Measurements from ENCODE around the gene NLN.
"Not testable (repeated sequence)": the region's sequence is repeated elsewhere in the genome, so short reads cannot be mapped to it uniquely, and the experiment has no call there.

NLN gene

DNA sequence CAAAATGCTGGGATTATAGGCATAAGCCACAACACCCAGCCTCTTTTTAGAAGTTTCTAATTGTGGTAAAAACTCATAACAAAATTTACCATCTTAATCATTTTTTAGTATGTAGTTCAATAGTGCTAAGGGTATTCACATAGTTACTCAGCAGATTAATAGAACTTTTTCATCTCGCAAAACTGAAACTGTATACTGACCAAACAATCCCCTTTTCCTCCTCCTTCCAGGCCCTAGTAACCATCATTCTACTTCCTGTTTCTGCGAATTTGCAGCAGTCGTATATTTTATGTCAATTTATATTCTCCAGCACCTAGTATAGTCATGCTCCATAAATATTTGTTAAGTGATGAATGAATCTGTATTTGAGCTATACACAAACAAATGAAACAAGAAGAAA is 118.1 kb downstream of the NLN start:
- FAIRE-seq (no peak), DNase-seq (ENCODE audit: insufficient read length) (no peak)
- TF ChIP-seq TAF1 (IDR thresholded peaks at IDR 0.05; ENCODE audit: borderline replicate concordance, low read depth, low read length) (no peak), POLR2A (IDR thresholded peaks at IDR 0.05; ENCODE audit: low read depth, low read length) (no peak), POLR2AphosphoS5 (IDR thresholded peaks at IDR 0.05; ENCODE audit: low read depth, low read length) (no peak)

DNA sequence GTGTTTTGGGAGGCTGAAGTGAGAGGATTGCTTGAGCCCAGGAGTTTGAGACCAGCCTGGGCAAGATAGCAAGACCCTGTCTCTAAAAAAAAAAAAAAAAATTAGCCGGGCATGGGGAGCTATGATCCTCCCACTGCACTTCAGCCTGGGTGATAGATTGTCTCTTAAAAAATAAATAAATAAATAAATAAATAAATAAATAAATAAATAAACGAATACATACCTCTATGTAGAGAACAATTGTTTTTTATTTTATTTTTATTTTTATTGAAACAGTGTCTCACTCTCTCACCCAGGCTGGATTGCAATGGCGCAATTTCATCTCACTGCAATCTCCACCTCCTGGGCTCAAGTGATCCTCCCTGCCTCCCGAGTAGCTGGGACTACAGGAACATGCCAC is 122.8 kb downstream of the NLN start:
- not testable (repeated sequence) for DNase-seq (ENCODE audit: insufficient read length); FAIRE-seq

DNA sequence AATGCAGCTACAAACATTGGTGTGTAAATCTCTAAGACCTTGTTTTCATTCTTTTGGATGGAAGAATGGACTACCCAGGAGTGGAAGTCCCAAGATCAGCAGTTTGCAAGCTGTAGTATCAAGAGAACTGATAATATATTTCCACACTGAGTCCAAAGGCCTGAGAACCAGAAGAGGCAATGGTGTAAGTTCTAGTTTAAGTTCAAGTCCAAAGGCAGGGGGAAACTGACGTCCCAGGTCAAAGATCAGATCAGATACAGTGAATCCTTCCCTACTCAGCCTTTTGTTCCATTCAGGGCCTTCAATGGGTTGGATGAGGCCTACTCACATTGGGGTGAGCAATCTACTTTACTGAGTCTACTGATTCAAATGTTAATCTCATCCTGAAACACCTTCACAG is 124.1 kb downstream of the NLN start:
- FAIRE-seq = no peak
- no peak for DNase-seq (ENCODE audit: insufficient read length)
- no peak for TF ChIP-seq POLR2A (IDR thresholded peaks at IDR 0.05; ENCODE audit: low read depth, low read length)

DNA sequence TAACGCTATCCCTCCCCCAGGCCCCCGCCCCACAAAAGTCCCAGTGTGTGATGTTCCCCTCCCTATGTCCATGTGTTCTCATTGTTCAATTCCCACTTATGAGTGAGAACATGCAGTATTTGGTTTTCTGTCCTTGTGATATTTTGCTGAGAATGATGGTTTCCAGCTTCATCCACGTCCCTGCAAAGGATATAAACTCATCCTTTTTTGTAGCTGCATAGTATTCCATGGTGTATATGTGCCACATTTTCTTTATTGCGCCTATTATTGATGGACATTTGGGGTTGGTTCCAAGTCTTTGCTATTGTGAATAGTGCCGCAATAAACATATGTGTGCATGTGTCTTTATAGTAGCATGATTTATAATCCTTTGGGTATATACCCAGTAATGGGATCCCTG is 125.0 kb downstream of the NLN start:
- DNase-seq (ENCODE audit: insufficient read length); FAIRE-seq: not testable (repeated sequence)

DNA sequence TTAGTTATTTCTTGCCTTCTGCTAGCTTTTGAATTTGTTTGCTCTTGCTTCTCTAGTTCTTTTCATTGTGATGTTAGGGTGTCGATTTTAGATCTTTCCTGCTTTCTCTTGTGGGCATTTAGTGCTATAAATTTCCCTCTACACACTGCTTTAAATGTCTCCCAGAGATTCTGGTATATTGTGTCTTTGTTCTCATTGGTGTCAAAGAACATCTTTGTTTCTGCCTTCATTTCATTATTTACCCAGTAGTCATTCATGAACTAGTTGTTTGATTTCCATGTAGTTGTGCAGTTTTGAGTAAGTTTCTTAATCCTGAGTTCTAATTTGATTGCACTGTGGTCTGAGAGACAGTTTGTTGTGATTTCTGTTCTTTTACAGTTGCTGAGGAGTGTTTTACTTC is 127.9 kb downstream of the NLN start:
- not testable (repeated sequence) for DNase-seq (ENCODE audit: insufficient read length); FAIRE-seq

DNA sequence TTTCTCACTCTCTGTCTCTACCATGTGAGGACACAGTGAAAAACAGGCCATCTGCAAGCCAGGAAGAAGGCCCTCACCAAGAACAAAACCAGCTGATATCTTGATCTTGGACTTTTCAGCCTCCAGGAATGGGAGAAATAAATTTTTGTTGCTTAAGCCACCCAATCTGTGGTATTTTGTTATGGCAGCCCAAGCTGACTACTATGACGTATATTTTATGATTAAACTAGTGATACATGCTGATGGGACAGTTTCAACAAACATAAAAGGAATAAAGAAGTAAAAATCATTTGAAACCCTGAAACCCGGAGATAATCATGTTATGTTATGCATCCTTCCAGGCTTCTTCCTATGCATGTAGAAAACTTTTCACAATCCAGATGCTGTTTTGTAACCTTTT is 132.9 kb downstream of the NLN start:
- TF ChIP-seq TAF1 (IDR thresholded peaks at IDR 0.05; ENCODE audit: borderline replicate concordance, low read depth, low read length) = no peak
- no peak for TF ChIP-seq POLR2A (IDR thresholded peaks at IDR 0.05; ENCODE audit: low read depth, low read length)
- no peak for TF ChIP-seq POLR2AphosphoS5 (IDR thresholded peaks at IDR 0.05; ENCODE audit: low read depth, low read length)
- DNase-seq (ENCODE audit: insufficient read length) = no peak
- FAIRE-seq = no peak

DNA sequence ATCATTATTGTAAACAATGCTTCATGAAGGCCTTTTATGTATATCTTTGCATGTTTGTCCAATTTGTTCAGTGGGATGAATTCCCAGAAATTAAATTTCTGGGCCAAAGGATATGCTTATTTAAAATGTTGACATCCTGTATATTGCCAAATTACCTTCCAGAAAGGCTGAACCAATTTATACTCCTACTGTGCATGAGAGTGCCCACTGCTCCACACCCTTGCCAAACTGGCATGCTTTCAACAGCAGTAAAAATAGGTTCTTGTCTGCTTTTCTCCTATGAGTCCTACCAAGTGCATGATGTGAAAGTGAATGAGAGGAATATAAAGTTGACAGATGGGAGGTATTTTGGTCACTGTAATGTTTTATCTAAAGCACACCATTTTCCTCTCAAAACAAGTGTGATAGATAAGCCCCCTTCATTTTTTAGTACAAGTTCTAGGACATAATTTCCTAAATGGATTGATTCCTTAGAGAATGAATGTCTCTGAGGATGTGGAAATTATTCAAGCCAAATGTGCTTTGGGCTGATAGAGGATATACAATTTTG is 133.8 kb downstream of the NLN start:
- FAIRE-seq (no peak), DNase-seq (ENCODE audit: insufficient read length) (no peak)

DNA sequence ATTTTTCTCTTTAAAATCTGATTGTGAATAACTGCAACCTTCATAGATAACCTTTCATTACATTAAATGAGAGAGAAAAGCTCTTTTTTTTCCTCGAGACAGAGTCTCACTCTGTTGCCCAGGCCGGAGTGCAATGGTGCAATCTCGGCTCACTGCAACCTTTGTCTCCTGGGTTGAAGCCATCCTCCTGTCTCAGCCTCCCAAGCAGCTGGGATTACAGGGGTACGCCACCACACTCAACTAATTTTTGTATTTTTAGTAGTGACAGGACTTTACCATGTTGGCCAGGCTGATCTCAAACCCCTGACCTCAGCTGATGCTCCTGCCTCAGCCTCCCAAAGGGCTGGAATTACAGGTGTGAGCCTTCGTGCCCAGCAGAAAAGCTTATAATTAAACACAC is 134.5 kb downstream of the NLN start:
- DNase-seq (ENCODE audit: insufficient read length) (no peak), FAIRE-seq (no peak)
- TF ChIP-seq POLR2AphosphoS5 (IDR thresholded peaks at IDR 0.05; ENCODE audit: low read depth, low read length) (no peak), TAF1 (IDR thresholded peaks at IDR 0.05; ENCODE audit: borderline replicate concordance, low read depth, low read length) (no peak), POLR2A (IDR thresholded peaks at IDR 0.05; ENCODE audit: low read depth, low read length) (no peak)

More for the DNA sequence above, 133.8 kb downstream of the NLN start:
- TF ChIP-seq POLR2A (IDR thresholded peaks at IDR 0.05; ENCODE audit: low read depth, low read length) (no peak), POLR2AphosphoS5 (IDR thresholded peaks at IDR 0.05; ENCODE audit: low read depth, low read length) (no peak), TAF1 (IDR thresholded peaks at IDR 0.05; ENCODE audit: borderline replicate concordance, low read depth, low read length) (no peak)

DNA sequence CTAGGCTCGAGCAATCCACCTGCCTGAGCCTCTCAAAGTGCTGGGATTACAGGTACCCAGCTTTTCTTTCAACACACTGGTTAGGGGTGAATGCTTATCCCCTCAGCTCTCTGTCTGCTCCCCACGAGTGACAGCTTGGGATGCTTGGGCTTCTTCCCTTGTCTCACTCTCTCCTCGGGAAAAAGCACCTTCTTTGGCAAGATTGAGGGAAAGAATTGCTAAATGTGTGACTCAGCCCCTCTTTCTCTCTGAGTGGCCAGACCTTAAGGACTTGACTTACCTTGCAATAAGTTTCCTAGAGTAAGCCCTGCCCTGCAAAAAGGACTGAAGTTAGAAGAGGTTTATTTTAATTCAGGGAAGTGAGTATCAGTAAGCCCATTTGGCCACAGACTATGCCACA is 136.3 kb downstream of the NLN start:
- DNase-seq (ENCODE audit: insufficient read length) = no peak
- no peak for TF ChIP-seq POLR2A (IDR thresholded peaks at IDR 0.05; ENCODE audit: low read depth, low read length)
- TF ChIP-seq TAF1 (IDR thresholded peaks at IDR 0.05; ENCODE audit: borderline replicate concordance, low read depth, low read length) = no peak
- TF ChIP-seq POLR2AphosphoS5 (IDR thresholded peaks at IDR 0.05; ENCODE audit: low read depth, low read length) = no peak
- no peak for FAIRE-seq

DNA sequence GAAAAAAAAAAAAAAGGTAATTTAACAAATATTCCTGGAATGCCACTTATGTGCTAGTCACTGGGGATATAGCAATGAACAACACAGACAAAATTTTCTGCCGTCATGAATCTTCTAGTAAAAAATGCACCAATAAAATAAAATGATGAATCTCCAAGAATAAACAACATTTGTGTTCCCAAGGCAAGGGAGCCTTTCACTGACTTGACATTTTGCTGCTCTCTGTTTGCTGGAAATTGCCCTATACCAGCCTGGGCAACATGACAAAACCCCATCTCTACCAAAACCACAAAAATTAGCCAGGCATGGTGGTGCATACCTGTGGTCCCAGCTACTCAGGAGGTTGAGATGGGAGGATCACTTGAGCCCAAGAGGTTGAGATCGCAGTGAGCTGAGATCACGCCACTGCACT is 139.8 kb downstream of the NLN start:
- no peak for DNase-seq (ENCODE audit: insufficient read length)
- no peak for FAIRE-seq
- TF ChIP-seq POLR2A (IDR thresholded peaks at IDR 0.05; ENCODE audit: low read depth, low read length) (no peak), TAF1 (IDR thresholded peaks at IDR 0.05; ENCODE audit: borderline replicate concordance, low read depth, low read length) (no peak), POLR2AphosphoS5 (IDR thresholded peaks at IDR 0.05; ENCODE audit: low read depth, low read length) (no peak)

DNA sequence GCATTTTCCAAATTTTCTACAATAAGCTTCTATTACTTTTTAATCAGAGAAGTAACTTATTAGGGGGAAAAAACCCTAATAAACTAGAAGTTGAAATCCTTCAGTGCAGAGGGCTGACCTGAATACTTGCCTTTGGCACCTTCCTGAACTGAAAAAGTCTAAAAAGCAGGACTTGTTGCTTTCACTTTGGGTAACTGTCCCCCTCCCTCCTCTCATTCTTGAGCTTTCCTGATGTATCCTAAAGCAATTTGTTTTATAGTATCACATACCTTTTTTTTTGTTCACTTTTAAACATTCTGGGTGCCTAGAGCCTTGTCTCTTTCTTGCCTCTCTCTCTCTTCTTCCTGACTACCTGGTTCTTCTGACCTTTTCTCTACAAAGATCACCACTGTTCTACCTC is 140.4 kb downstream of the NLN start:
- DNase-seq (ENCODE audit: insufficient read length) (no peak), FAIRE-seq (no peak)
- TF ChIP-seq TAF1 (IDR thresholded peaks at IDR 0.05; ENCODE audit: borderline replicate concordance, low read depth, low read length) (no peak), POLR2AphosphoS5 (IDR thresholded peaks at IDR 0.05; ENCODE audit: low read depth, low read length) (no peak), POLR2A (IDR thresholded peaks at IDR 0.05; ENCODE audit: low read depth, low read length) (no peak)

DNA sequence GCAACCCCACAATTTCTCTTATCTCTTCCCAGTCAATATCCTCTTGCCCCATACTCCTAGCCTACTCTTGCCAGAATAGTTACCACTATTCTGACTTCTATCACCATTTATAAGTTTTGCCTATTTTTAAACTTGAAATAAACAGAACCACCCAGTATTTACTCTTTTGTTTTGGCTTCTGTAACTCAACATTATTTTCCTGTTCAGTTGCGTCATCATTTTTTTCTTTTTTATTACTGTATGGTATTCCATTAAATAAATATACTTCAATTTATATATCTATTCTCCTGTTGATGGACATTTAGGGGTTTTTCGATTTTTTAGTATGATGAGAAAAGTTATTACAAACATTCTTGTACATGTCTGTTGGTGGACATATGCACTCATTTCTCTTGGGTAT is 141.7 kb downstream of the NLN start:
- no peak for DNase-seq (ENCODE audit: insufficient read length)
- no peak for TF ChIP-seq TAF1 (IDR thresholded peaks at IDR 0.05; ENCODE audit: borderline replicate concordance, low read depth, low read length)
- no peak for FAIRE-seq

DNA sequence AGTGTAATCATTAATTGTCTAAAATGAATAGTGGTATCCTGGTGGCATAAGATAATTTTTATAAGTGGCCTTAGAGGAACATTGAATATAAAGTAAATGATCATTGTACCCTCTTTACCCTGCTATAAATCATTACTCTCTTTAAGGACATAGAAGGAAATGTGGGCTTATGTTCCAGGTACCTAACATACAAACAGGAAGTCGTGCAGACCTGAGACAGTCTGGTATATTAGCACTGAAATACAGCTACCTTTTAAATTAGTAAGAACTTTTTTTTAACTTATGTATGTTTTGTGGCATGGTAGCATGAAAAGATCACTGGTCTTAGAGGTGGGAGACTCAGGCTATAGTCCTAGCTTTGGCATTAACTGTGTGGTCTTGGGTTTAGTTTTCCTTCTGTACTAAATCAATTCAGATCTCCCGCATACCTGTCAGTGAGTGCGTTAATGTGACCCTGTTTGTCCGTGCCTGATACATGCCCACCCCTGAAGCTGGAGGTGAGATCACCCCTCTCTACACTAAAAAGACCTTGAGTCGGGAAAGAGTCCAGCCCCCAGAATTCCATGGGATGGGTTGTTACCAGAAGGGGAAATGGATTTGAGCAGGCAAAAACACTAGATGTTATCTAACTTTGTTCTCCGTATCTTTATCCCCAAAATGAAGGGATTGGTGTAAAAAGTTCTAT is 145.0 kb downstream of the NLN start:
- TF ChIP-seq POLR2AphosphoS5 (IDR thresholded peaks at IDR 0.05; ENCODE audit: low read depth, low read length) (no peak), POLR2A (IDR thresholded peaks at IDR 0.05; ENCODE audit: low read depth, low read length) (no peak), TAF1 (IDR thresholded peaks at IDR 0.05; ENCODE audit: borderline replicate concordance, low read depth, low read length) (no peak)
- FAIRE-seq = no peak
- DNase-seq (ENCODE audit: insufficient read length) = no peak

Data from GM12892 (cell line).